HEK293 (cell line): ENCODE results near the gene SNAPC2.

Experiments used
- CTCF ChIA-PET: fragments of 350-600 bp; formaldehyde crosslinking; extraction: SDS; loops from one replicate; lab custom pipeline; 2021; ENCODE audit warnings: antibody characterized with exemption; lab: Yijun Ruan, JAX
- POLR2A ChIA-PET: fragments of 300-600 bp; formaldehyde crosslinking; extraction: SDS; loops from one replicate; lab custom pipeline; 2020; ENCODE audit warnings: antibody characterized with exemption, inconsistent platforms; lab: Yijun Ruan, JAX
- H3K27ac ChIP-seq: fragments of 200-500 bp; sonication (Bioruptor generic); 2 replicates; pipeline ENCODE4 v1.5.1; 2014; ENCODE audit warnings: low read depth, low read length, control low read depth, inconsistent platforms; ENCODE audit errors: extremely low read depth
- H3K36me3 ChIP-seq, 2 experiments: fragments of 200-500 bp in 1 of 2; sonication (Bioruptor generic) in 1 of 2; 1 replicate in 1 of 2; 2 replicates in 1 of 2; pipeline ENCODE4 v1.5.1; 2014 to 2017; ENCODE audit warnings: inconsistent platforms in 2 of 2, low read length in 2 of 2; ENCODE audit not compliant: control insufficient read depth in 2 of 2, insufficient read depth in 1 of 2
- H3K4me1 ChIP-seq: fragments of 200-500 bp; sonication (Bioruptor generic); 2 replicates; pipeline ENCODE4 v1.5.1; 2014; ENCODE audit warnings: mild to moderate bottlenecking, low read length, inconsistent platforms; ENCODE audit not compliant: control insufficient read depth, insufficient read depth
- H3K4me3 ChIP-seq: 2 replicates; pipeline ENCODE4 v1.5.1; 2011; ENCODE audit warnings: low read depth, mild to moderate bottlenecking, control low read depth, low read length, moderate library complexity
- H3K9me3 ChIP-seq: fragments of 200-500 bp; sonication (Bioruptor generic); 2 replicates; pipeline ENCODE4 v1.5.1; 2014; ENCODE audit warnings: low read depth, low read length, inconsistent platforms; ENCODE audit not compliant: control insufficient read depth, insufficient read depth
- EGR2 ChIP-seq: fragments of 450-650 bp; formaldehyde crosslinking; IDR thresholded peaks from 2 replicates; pipeline ENCODE4 v1.5.1; 2016; ENCODE audit warnings: low read depth, missing biosample characterization, missing genetic modification characterization
- FEZF1 ChIP-seq: fragments of 450-650 bp; formaldehyde crosslinking; IDR thresholded peaks from 2 replicates; pipeline ENCODE4 v1.5.1; 2016; ENCODE audit warnings: missing biosample characterization, missing genetic modification characterization
- GLI2 ChIP-seq: fragments of 450-650 bp; formaldehyde crosslinking; IDR thresholded peaks from 2 replicates; pipeline ENCODE4; 2017; ENCODE audit warnings: missing biosample characterization, missing genetic modification characterization, low read depth, borderline replicate concordance
- HOXC10 ChIP-seq: sonication (generic); formaldehyde crosslinking; IDR thresholded peaks from 2 replicates; pipeline ENCODE4 v1.8.1; 2023; ENCODE audit warnings: mild to moderate bottlenecking, missing genetic modification reagents
- OSR2 ChIP-seq: fragments of 450-650 bp; formaldehyde crosslinking; IDR thresholded peaks from 2 replicates; pipeline ENCODE4 v1.5.1; 2016; ENCODE audit warnings: missing biosample characterization, missing genetic modification characterization
- PRDM1 ChIP-seq: fragments of 450-650 bp; formaldehyde crosslinking; IDR thresholded peaks from 2 replicates; pipeline ENCODE4; 2016; ENCODE audit warnings: missing biosample characterization, missing genetic modification characterization
- SALL2 ChIP-seq: fragments of 450-650 bp; formaldehyde crosslinking; IDR thresholded peaks from 2 replicates; pipeline ENCODE4 v1.5.0; 2017; ENCODE audit warnings: missing biosample characterization, mild to moderate bottlenecking, missing genetic modification characterization, borderline replicate concordance
- TCF7L2 ChIP-seq: IDR thresholded peaks from 2 replicates; pipeline ENCODE4 v1.6.1; 2011; ENCODE audit warnings: low read depth, mild to moderate bottlenecking, inconsistent platforms, low read length, moderate library complexity, borderline replicate concordance
- TRIM28 ChIP-seq: IDR thresholded peaks from 2 replicates; pipeline ENCODE4 v1.6.1; 2011; ENCODE audit warnings: low read length, control low read depth, borderline replicate concordance
- YY2 ChIP-seq: fragments of 450-650 bp; formaldehyde crosslinking; IDR thresholded peaks from 2 replicates; pipeline ENCODE4 v1.5.1; 2016; ENCODE audit warnings: missing biosample characterization, missing genetic modification characterization
- ZBTB17 ChIP-seq: fragments of 450-650 bp; formaldehyde crosslinking; IDR thresholded peaks from 2 replicates; pipeline ENCODE4 v1.5.1; 2016; ENCODE audit warnings: missing biosample characterization, missing genetic modification characterization
- ZBTB21 ChIP-seq: fragments of 450-650 bp; formaldehyde crosslinking; IDR thresholded peaks from 2 replicates; pipeline ENCODE4 v1.5.1; 2017; ENCODE audit warnings: missing biosample characterization, missing genetic modification characterization
- ZBTB8A ChIP-seq: fragments of 450-650 bp; formaldehyde crosslinking; IDR thresholded peaks from 2 replicates; pipeline ENCODE4 v1.5.1; 2016; ENCODE audit warnings: missing biosample characterization, missing genetic modification characterization
- ZNF138 ChIP-seq: fragments of 450-650 bp; formaldehyde crosslinking; IDR thresholded peaks from 2 replicates; pipeline ENCODE4 v1.5.1; 2016; ENCODE audit warnings: missing biosample characterization, missing genetic modification characterization, borderline replicate concordance
- ZNF155 ChIP-seq: fragments of 450-650 bp; formaldehyde crosslinking; IDR thresholded peaks from 2 replicates; pipeline ENCODE4 v1.5.1; 2016; ENCODE audit warnings: missing biosample characterization, missing genetic modification characterization
- ZNF169 ChIP-seq: fragments of 450-650 bp; formaldehyde crosslinking; IDR thresholded peaks from 2 replicates; pipeline ENCODE4 v1.5.1; 2016; ENCODE audit warnings: missing biosample characterization, missing genetic modification characterization
- ZNF184 ChIP-seq: fragments of 450-650 bp; IDR thresholded peaks from 2 replicates; pipeline ENCODE4 v1.5.1; 2018; ENCODE audit warnings: missing biosample characterization, mild to moderate bottlenecking, missing genetic modification characterization
- ZNF211 ChIP-seq: fragments of 450-650 bp; formaldehyde crosslinking; IDR thresholded peaks from 2 replicates; pipeline ENCODE4 v1.5.1; 2016; ENCODE audit warnings: low read depth, missing biosample characterization, missing genetic modification characterization
- ZNF214 ChIP-seq: fragments of 450-650 bp; formaldehyde crosslinking; IDR thresholded peaks from 2 replicates; pipeline ENCODE4 v1.5.1; 2017; ENCODE audit warnings: missing biosample characterization, mild to moderate bottlenecking, missing genetic modification characterization, borderline replicate concordance
- ZNF449 ChIP-seq: fragments of 450-650 bp; formaldehyde crosslinking; IDR thresholded peaks from 2 replicates; pipeline ENCODE4 v1.5.1; 2017; ENCODE audit warnings: missing biosample characterization, mild to moderate bottlenecking, missing genetic modification characterization, moderate library complexity
- ZNF473 ChIP-seq: fragments of 450-650 bp; formaldehyde crosslinking; IDR thresholded peaks from 2 replicates; pipeline ENCODE4 v1.5.1; 2017; ENCODE audit warnings: missing biosample characterization, missing genetic modification characterization
- ZNF501 ChIP-seq: fragments of 450-650 bp; formaldehyde crosslinking; IDR thresholded peaks from 2 replicates; pipeline ENCODE4 v1.5.1; 2016; ENCODE audit warnings: missing biosample characterization, missing genetic modification characterization
- ZNF544 ChIP-seq: fragments of 450-650 bp; formaldehyde crosslinking; IDR thresholded peaks from 2 replicates; pipeline ENCODE4 v1.5.0; 2017; ENCODE audit warnings: missing biosample characterization, missing genetic modification characterization
- ZNF585B ChIP-seq: fragments of 450-650 bp; formaldehyde crosslinking; IDR thresholded peaks from 2 replicates; pipeline ENCODE4 v1.5.1; 2016; ENCODE audit warnings: missing biosample characterization, missing genetic modification characterization
- ZNF610 ChIP-seq: fragments of 450-650 bp; formaldehyde crosslinking; IDR thresholded peaks from 2 replicates; pipeline ENCODE4 v1.5.1; 2016; ENCODE audit warnings: missing biosample characterization, missing genetic modification characterization, borderline replicate concordance
- ZNF626 ChIP-seq: fragments of 450-650 bp; sonication (Bioruptor Pico); formaldehyde crosslinking; IDR thresholded peaks from 2 replicates; pipeline ENCODE4 v1.5.1; 2018; ENCODE audit warnings: missing biosample characterization, missing genetic modification characterization, inconsistent platforms
- ZNF654 ChIP-seq: fragments of 450-650 bp; formaldehyde crosslinking; IDR thresholded peaks from 2 replicates; pipeline ENCODE4 v1.5.1; 2016; ENCODE audit warnings: low read depth, missing biosample characterization, missing genetic modification characterization
- ZNF747 ChIP-seq: fragments of 450-650 bp; formaldehyde crosslinking; IDR thresholded peaks from 2 replicates; pipeline ENCODE4 v1.5.1; 2016; ENCODE audit warnings: missing biosample characterization, missing genetic modification characterization
- ZNF776 ChIP-seq: fragments of 450-650 bp; formaldehyde crosslinking; IDR thresholded peaks from 2 replicates; pipeline ENCODE4 v1.5.0; 2017; ENCODE audit warnings: missing biosample characterization, missing genetic modification characterization, borderline replicate concordance
- ZNF791 ChIP-seq: fragments of 450-650 bp; formaldehyde crosslinking; IDR thresholded peaks from 2 replicates; pipeline ENCODE4 v1.5.1; 2016; ENCODE audit warnings: missing biosample characterization, missing genetic modification characterization
- TF ChIP-seq, protein P1 (sequence below): fragments of 450-650 bp; formaldehyde crosslinking; IDR thresholded peaks from 2 replicates; pipeline ENCODE4 v1.5.1; 2016; ENCODE audit warnings: missing biosample characterization, missing genetic modification characterization, borderline replicate concordance
- TF ChIP-seq, protein P2 (sequence below): fragments of 450-650 bp; formaldehyde crosslinking; IDR thresholded peaks from 2 replicates; pipeline ENCODE4 v1.5.1; 2017; ENCODE audit warnings: missing biosample characterization, missing genetic modification characterization

The SNAPC2 gene, protein sequence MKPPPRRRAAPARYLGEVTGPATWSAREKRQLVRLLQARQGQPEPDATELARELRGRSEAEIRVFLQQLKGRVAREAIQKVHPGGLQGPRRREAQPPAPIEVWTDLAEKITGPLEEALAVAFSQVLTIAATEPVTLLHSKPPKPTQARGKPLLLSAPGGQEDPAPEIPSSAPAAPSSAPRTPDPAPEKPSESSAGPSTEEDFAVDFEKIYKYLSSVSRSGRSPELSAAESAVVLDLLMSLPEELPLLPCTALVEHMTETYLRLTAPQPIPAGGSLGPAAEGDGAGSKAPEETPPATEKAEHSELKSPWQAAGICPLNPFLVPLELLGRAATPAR

GRCh38 chr19:7919610-7920518 lies at the start of gene SNAPC2:
TSS of gene SNAPC2 (plus strand) at chr19:7920338. CDS start at chr19:7920367, 29 bp downstream.
- CTCF ChIA-PET = interaction anchor here (0.7 to 3.1 kb wide), 11 partner anchors 8 to 351 kb away, joined by 3 to 25 read pairs (median 3); partner anchors contain the start of genes MAP2K7 and TIMM44
- POLR2A ChIA-PET = interaction anchor here (0.5 to 3.5 kb wide), 20 partner anchors 8 to 594 kb away, joined by 3 to 36 read pairs (median 7); partner anchors contain the start of genes LRRC8E, MAP2K7, TIMM44 and ZNF414
- TF ChIP-seq PRDM1 (tag by site-specific recombination) (no peak), ZNF791 (no peak), ZNF585B (tag by site-specific recombination) (no peak), ZNF169 (tag by site-specific recombination) (no peak), HOXC10 (CRISPR knock-in tag) (0 out of 2 replicates have a peak, but pooled peaks have one; percentile 49), ZNF214 (tag by site-specific recombination) (no peak), ZNF626 (no peak), ZNF501 (tag by site-specific recombination) (no peak), OSR2 (tag by site-specific recombination) (no peak), ZNF449 (tag by site-specific recombination) (no peak), ZNF747 (no peak), ZNF776 (tag by site-specific recombination) (no peak), YY2 (tag by site-specific recombination) (no peak), ZNF654 (tag by site-specific recombination) (no peak), ZBTB8A (tag by site-specific recombination) (peak; percentile 10; the same call in 1 of the 2 replicates), ZNF211 (tag by site-specific recombination) (no peak), TRIM28 (no peak), ZBTB21 (tag by site-specific recombination) (no peak), ZBTB17 (no peak), SALL2 (tag by site-specific recombination) (no peak), ZNF473 (no peak), ZNF184 (tag by site-specific recombination) (no peak), ZNF155 (tag by site-specific recombination) (no peak), FEZF1 (tag by site-specific recombination) (no peak), ZNF610 (peak; percentile 90; the same call in 1 of the 2 replicates), ZNF138 (tag by site-specific recombination) (no peak), ZNF544 (tag by site-specific recombination) (no peak), GLI2 (no peak), EGR2 (tag by site-specific recombination) (no peak; the same call in 1 of the 2 replicates), TCF7L2 (no peak)
- TF ChIP-seq, protein P1, sequence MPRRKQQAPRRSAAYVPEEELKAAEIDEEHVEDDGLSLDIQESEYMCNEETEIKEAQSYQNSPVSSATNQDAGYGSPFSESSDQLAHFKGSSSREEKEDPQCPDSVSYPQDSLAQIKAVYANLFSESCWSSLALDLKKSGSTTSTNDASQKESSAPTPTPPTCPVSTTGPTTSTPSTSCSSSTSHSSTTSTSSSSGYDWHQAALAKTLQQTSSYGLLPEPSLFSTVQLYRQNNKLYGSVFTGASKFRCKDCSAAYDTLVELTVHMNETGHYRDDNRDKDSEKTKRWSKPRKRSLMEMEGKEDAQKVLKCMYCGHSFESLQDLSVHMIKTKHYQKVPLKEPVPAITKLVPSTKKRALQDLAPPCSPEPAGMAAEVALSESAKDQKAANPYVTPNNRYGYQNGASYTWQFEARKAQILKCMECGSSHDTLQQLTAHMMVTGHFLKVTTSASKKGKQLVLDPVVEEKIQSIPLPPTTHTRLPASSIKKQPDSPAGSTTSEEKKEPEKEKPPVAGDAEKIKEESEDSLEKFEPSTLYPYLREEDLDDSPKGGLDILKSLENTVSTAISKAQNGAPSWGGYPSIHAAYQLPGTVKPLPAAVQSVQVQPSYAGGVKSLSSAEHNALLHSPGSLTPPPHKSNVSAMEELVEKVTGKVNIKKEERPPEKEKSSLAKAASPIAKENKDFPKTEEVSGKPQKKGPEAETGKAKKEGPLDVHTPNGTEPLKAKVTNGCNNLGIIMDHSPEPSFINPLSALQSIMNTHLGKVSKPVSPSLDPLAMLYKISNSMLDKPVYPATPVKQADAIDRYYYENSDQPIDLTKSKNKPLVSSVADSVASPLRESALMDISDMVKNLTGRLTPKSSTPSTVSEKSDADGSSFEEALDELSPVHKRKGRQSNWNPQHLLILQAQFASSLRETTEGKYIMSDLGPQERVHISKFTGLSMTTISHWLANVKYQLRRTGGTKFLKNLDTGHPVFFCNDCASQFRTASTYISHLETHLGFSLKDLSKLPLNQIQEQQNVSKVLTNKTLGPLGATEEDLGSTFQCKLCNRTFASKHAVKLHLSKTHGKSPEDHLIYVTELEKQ (tag by site-specific recombination) = no peak
- TF ChIP-seq, protein P2, sequence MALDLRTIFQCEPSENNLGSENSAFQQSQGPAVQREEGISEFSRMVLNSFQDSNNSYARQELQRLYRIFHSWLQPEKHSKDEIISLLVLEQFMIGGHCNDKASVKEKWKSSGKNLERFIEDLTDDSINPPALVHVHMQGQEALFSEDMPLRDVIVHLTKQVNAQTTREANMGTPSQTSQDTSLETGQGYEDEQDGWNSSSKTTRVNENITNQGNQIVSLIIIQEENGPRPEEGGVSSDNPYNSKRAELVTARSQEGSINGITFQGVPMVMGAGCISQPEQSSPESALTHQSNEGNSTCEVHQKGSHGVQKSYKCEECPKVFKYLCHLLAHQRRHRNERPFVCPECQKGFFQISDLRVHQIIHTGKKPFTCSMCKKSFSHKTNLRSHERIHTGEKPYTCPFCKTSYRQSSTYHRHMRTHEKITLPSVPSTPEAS = no peak

More at GRCh38 chr19:7919610-7920518, at the start of gene SNAPC2:
- H3K36me3 ChIP-seq = peaks cover 0 to 15% of the 10 kb centered on the region in 2 experiments; a peak in 1 of 3 replicates
- H3K9me3 ChIP-seq = no peaks in the 10 kb centered on the region
- H3K4me3 ChIP-seq = peak within 1 kb of the TSS; percentile 80
- peaks cover 3% of the 10 kb centered on the region; the same call in 1 of the 2 replicates for H3K4me1 ChIP-seq
- peak within 1 kb of the TSS; percentile 49; the same call in 1 of the 2 replicates for H3K27ac ChIP-seq
